Thyroid gland (tissue), 4 donors: ENCODE data around the gene ADAMTS2. TPM values are rescaled to one million over a fixed set of nuclear protein-coding genes. Genes with fewer than 3 reads are reported as not detected.

ENCODE experiments used
- DNase-seq, 2 donors: peaks; one replicate each; pipeline ENCODE4 v3.0.0-alpha.2; 2019
- H3K27ac ChIP-seq, 3 donors: fragments of 200-600 bp; sonication (generic); 1 replicate in 2 of 3; 2 replicates in 1 of 3; pipeline ENCODE4 v1.5.1; 2016 to 2019; ENCODE audit warnings: mild to moderate bottlenecking in 1 of 3, moderate library complexity in 1 of 3
- H3K27me3 ChIP-seq: fragments of 200-600 bp; sonication (generic); one replicate; pipeline ENCODE4 v1.5.1; 2019
- H3K36me3 ChIP-seq, 2 donors: fragments of 200-600 bp; sonication (generic); one replicate each; pipeline ENCODE4 v1.5.1; 2016 to 2019
- H3K4me1 ChIP-seq, 2 donors: fragments of 200-600 bp; sonication (generic); one replicate each; pipeline ENCODE4 v1.5.1; 2017 to 2019
- H3K4me3 ChIP-seq, 3 donors: fragments of 200-600 bp; sonication (generic); replicated peaks in 1 of 3; 1 replicate in 2 of 3; 2 replicates in 1 of 3; pipeline ENCODE4 v1.5.1; 2016; ENCODE audit warnings: mild to moderate bottlenecking in 1 of 3
- H3K9me3 ChIP-seq: fragments of 200-600 bp; sonication (generic); one replicate; pipeline ENCODE4 v1.5.1; 2017
- CTCF ChIP-seq, 6 experiments: fragments of 200-600 bp in 3 of 6; fragments of 450-650 bp in 3 of 6; sonication (generic) in 3 of 6; IDR thresholded peaks; one replicate each; pipeline ENCODE4 v1.5.1; 2016 to 2019; ENCODE audit warnings: antibody characterized with exemption in 6 of 6, mild to moderate bottlenecking in 2 of 6, inconsistent platforms in 1 of 6, moderate library complexity in 1 of 6
- POLR2A ChIP-seq, 2 donors: fragments of 450-650 bp; IDR thresholded peaks; one replicate each; pipeline ENCODE4 v1.6.1; 2017; ENCODE audit warnings: antibody characterized with exemption in 2 of 2, mild to moderate bottlenecking in 2 of 2, moderate library complexity in 1 of 2
- WGBS, 2 donors: methylation state at CpG; one replicate each; pipeline ENCODE4 v1.1.5; 2017; 5-methylcytosine and 5-hydroxymethylcytosine counted together
- intact Hi-C: fragments of 100-400 bp; cut with DNase I; formaldehyde crosslinking; loops from one replicate; pipeline ENCODE4 v1.15.1; 2023
- total RNA-seq, 4 donors: library from RNA; depleted of rRNA; stranded (reverse); fragments of >200 nt; gene quantifications; one replicate each; pipeline ENCODE4 v1.2.3, GENCODE V29; 2016

The ADAMTS2 gene
- total RNA-seq, 4 donors from 2014 or later: 3.5 to 16.2 (median 7.3) TPM

GRCh38 chr5:179164331-179165311, 180.6 kb downstream of the ADAMTS2 start:
- Histone ChIP-seq H3K36me3 (no peaks in the 10 kb centered on the region), H3K27me3 (no peaks in the 10 kb centered on the region), H3K9me3 (no peaks in the 10 kb centered on the region), H3K27ac (no peak overlapping the region), H3K4me1 (peaks cover 3 to 10% of the 10 kb centered on the region in 2 donors), H3K4me3 (no peak overlapping the region)
- DNase-seq: no peak
- 81 to 88% methylated on average over 13 to 23 of the region's 23 CpGs for WGBS, 2 donors
- intact Hi-C loops: loop anchor here (5.0 kb wide), 1 partner anchor 328 kb away; no protein-coding TSS in a partner anchor
- TF ChIP-seq CTCF (IDR thresholded peaks at IDR 0.05): no peak

- no peaks in the 10 kb centered on the region for H3K27me3 ChIP-seq
- no peak overlapping the region for H3K4me3 ChIP-seq
- peaks cover 3 to 10% of the 10 kb centered on the region in 2 donors for H3K4me1 ChIP-seq
- H3K9me3 ChIP-seq: no peaks in the 10 kb centered on the region
- no peak for DNase-seq
- 88 to 92% methylated on average over 14 of the region's 15 CpGs for WGBS, 2 donors
- intact Hi-C loops: no loop called here
- H3K27ac ChIP-seq: no peak overlapping the region
- H3K36me3 ChIP-seq: no peaks in the 10 kb centered on the region
- TF ChIP-seq CTCF (IDR thresholded peaks at IDR 0.05): no peak
- no peak for TF ChIP-seq POLR2A (IDR thresholded peaks at IDR 0.05)
These were observed 181.8 kb downstream of the ADAMTS2 start for GRCh38 chr5:179163236-179164155.

GRCh38 chr5:179162351-179163235, 182.7 kb downstream of the ADAMTS2 start:
- peaks cover 3 to 7% of the 10 kb centered on the region in 2 donors for H3K4me1 ChIP-seq
- no peaks in the 10 kb centered on the region for H3K36me3 ChIP-seq
- H3K27me3 ChIP-seq: no peaks in the 10 kb centered on the region
- TF ChIP-seq POLR2A (IDR thresholded peaks at IDR 0.05) (no peak), CTCF (IDR thresholded peaks at IDR 0.05) (no peak)
- 91 to 96% methylated on average over 21 to 24 of the region's 24 CpGs for WGBS, 2 donors
- no peak for DNase-seq
- H3K9me3 ChIP-seq: no peaks in the 10 kb centered on the region
- no peak overlapping the region for H3K27ac ChIP-seq
- H3K4me3 ChIP-seq: no peak overlapping the region
- intact Hi-C loops: no loop called here

- no peak overlapping the region for H3K4me3 ChIP-seq
- H3K9me3 ChIP-seq: no peaks in the 10 kb centered on the region
- H3K36me3 ChIP-seq: no peaks in the 10 kb centered on the region
- 95 to 97% methylated on average over 7 to 8 of the region's 8 CpGs for WGBS, 2 donors
- TF ChIP-seq POLR2A (IDR thresholded peaks at IDR 0.05) (no peak), CTCF (IDR thresholded peaks at IDR 0.05) (no peak)
- intact Hi-C loops: no loop called here
- no peak for DNase-seq
- peaks cover 0 to under 1% of the 10 kb centered on the region in 2 donors for H3K4me1 ChIP-seq
- no peak overlapping the region for H3K27ac ChIP-seq
- no peaks in the 10 kb centered on the region for H3K27me3 ChIP-seq
These were observed 183.4 kb downstream of the ADAMTS2 start for GRCh38 chr5:179161901-179162300.
